NCI-H2081 treated with DMSO at 0.1 percent for 48 hours (cell line): Measurements from ENCODE around the gene FOXO1.
"Not testable (repeated sequence)": the region's sequence is repeated elsewhere in the genome, so short reads cannot be mapped to it uniquely, and the experiment has no call there.

Experiments used
- DNase-seq: peaks from one replicate; lab custom pipeline; 2025; lab: John Stamatoyannopoulos, UW

The FOXO1 gene

GRCh38 chr13:40666045-40666932, at the start of gene FOXO1:
FOXO1 (minus strand) TSS chr13:40666641; CDS start chr13:40666212, 429 bp downstream.
- no peak for DNase-seq

GRCh38 chr13:40714433-40714832, 48.0 kb upstream of the FOXO1 start:
- not testable (repeated sequence) for DNase-seq

GRCh38 chr13:40706439-40706838, 40.0 kb upstream of the FOXO1 start:
- no peak for DNase-seq

GRCh38 chr13:40697711-40698110, 31.3 kb upstream of the FOXO1 start:
- DNase-seq: no peak

DNA sequence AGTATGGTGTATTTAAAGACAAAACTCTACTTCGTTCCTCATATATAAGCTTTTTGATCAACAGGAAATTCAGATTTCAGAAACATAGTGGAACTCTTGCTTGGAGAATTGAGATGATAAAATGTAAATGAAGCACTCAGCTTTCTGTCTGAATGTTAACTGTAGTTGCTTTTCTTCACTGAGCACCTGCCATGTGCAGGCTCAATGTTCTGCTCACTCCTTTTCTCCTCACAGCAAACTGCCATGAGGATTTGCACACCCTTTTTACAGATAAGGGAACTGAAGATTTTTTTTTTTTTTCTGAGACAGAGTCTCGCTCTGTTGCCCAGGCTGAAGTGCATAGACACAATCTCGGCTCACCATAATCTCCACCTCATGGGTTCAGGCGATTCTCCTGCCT, 28.0 kb upstream of the FOXO1 start:
- no peak for DNase-seq

GRCh38 chr13:40692946-40693345, 26.5 kb upstream of the FOXO1 start:
- DNase-seq: no peak

GRCh38 chr13:40688781-40689180, 22.3 kb upstream of the FOXO1 start:
- DNase-seq: no peak

- DNase-seq: no peak
These were observed 16.2 kb upstream of the FOXO1 start for GRCh38 chr13:40682449-40683240.

GRCh38 chr13:40681341-40682146, 15.1 kb upstream of the FOXO1 start:
- DNase-seq: no peak

- no peak for DNase-seq
These were observed 14.3 kb upstream of the FOXO1 start for GRCh38 chr13:40680659-40681323.

DNA sequence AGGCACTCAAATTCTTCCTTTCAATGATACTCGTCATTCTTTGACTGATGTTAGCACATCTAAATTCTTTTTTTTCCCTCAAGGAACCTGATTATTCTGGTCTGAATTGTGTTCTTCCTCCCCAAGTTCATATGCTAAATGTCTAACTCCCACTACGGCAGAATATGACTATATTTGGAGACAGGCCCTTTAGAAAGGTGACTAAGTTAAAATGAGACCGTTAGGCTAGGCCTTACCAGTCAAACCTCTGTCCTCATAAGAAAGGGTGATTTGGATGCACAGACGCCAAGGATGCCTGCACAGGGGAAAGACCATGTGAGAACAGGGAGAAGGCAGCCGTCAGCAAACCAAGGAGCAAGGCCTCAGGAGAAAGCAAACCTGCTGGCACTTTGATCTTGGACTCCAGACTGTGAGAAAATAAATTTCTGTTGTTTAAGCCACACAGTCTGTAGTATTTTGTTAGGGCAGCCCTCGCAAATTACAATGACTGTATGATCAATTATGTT, 13.1 kb upstream of the FOXO1 start:
- no peak for DNase-seq

GRCh38 chr13:40677064-40677463, 10.6 kb upstream of the FOXO1 start:
- no peak for DNase-seq

DNA sequence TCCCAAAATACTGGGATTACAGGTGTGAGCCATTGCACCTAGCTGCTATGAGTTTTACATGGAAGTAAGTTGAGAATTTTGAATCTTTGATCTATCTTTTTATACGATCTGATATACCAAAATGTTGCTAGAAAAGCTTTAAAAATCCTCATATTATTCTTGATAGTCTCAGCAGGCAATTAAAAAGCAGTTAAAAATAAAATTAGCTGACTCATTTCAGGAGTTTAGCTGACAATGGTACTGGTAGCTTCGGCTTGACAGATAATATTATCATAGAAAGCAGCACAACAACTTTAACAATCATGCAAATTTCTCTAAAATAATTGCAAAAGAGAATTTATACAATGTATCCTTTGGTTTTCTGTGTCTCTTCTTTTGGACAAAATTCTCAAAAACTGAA, 9.6 kb upstream of the FOXO1 start:
- no peak for DNase-seq

DNA sequence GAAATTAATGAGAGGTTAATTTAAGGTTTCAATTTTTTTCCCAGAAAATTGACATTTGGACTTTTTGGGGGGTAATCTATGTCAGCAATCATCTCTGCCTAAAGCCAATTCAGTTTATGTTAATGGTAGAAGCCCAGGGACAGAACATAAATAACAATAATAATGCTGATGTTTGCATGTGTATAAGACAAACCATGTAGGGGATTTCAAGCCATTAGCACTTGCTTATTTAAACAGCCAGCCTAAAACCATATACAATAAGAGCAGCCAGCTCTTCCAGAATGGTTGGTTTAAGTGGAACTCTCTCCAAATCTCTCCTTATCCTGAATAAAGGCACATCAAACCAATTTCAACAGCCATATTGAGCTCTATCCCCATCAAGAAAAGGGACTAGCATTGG, 7.0 kb upstream of the FOXO1 start:
- no peak for DNase-seq

DNA sequence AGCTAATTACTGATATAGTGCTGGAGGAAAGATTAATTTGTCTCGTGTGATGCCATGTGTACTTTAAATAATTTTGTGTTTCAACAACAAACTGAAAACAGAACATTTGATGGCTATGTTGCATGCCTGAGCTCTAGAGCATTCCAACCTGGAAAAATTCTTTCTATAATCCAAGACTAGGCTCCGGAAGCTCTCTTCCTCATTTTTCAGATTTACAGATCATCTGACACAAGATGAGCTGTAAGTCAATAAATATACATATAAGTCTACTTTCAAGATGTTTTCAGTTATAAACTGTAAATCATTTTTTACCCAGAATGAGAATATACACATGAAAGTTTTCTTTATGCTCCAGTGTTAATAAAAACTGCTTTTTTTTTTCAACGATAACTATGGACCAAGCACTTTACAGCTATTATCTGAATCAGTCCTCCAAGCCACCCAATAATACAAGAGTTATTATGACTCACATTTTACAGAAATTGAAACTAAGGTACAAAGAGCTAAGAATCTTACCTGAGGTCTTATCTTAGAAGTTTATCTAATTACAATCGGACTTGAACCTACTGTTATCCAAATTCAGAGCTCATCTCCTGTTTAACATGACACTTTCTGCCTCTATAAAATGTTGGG, 6.4 kb upstream of the FOXO1 start:
- DNase-seq: no peak

DNA sequence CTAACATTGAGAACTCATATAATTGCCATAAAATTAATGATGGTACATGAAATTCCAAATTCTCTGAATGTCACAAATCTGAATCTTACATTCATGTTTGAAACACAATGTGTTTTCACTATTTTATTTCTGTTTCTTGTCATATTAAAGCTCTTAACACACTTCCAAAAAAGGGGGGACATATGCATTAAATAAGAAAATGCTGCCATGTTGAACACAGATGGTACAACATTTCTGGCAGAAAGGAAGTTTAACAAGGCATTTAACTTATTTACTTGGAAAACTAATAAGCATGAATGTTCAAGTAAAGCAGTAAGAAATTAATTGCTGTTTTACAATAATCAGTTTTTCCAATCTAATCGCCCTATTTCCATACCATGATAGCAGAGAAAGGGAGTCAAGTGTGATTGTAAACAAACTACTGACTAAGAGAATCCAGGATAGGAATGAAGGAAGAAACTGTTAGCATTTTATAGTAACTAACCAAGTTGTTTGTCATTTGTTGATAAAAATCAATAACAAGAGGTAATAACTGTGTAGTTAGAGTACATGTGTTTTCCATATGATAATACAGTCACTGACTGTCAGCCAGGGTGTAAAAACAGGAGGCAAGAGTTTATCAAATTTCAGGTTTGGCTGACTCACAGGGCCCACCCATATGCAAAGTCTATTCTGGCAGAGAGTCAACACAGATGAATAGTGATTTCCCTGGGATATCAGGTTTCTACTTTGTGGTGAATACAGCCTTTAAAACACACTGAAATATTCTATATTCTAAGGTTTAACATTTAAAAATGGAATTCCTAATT, 5.7 kb upstream of the FOXO1 start:
- DNase-seq: no peak

- no peak for DNase-seq
These were observed 3.9 kb upstream of the FOXO1 start for GRCh38 chr13:40670307-40670706.

- no peak for DNase-seq
These were observed 1.9 kb upstream of the FOXO1 start for GRCh38 chr13:40668335-40668734.

GRCh38 chr13:40667622-40667978, 1.2 kb upstream of the FOXO1 start:
- DNase-seq: no peak

- no peak for DNase-seq
These were observed 636 bp upstream of the FOXO1 start for GRCh38 chr13:40666933-40667621.
